ENCODE measurements around the gene ATOSA. TPM values are rescaled to one million over a fixed set of nuclear protein-coding genes. Genes with fewer than 3 reads are reported as not detected.
A peak's percentile ranks its signal among the peaks of the same experiment; 100 is the strongest.

ATOSA gene
- total RNA-seq, 1 donor from 2014 or later: 43.7 TPM

DNA sequence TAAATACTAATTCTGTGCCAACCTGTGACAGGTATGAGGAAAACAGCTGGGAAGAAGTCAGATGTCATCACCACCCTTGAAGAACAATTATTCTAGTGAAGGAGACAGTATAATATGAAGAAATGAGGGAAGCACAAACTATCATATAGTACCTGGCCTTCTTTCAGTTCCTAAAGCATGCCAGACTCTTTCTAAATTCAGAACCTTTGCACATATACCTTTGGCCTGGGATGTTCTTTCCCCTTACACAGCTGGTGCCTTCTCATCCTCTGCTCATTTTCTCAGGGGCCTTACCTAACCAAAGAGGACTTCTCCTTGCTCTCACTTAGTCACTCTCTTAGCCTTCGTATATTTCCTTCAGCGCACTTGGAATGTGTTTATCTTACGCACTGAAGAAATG is 19.0 kb downstream of the ATOSA start:
- TF ChIP-seq, protein P1, sequence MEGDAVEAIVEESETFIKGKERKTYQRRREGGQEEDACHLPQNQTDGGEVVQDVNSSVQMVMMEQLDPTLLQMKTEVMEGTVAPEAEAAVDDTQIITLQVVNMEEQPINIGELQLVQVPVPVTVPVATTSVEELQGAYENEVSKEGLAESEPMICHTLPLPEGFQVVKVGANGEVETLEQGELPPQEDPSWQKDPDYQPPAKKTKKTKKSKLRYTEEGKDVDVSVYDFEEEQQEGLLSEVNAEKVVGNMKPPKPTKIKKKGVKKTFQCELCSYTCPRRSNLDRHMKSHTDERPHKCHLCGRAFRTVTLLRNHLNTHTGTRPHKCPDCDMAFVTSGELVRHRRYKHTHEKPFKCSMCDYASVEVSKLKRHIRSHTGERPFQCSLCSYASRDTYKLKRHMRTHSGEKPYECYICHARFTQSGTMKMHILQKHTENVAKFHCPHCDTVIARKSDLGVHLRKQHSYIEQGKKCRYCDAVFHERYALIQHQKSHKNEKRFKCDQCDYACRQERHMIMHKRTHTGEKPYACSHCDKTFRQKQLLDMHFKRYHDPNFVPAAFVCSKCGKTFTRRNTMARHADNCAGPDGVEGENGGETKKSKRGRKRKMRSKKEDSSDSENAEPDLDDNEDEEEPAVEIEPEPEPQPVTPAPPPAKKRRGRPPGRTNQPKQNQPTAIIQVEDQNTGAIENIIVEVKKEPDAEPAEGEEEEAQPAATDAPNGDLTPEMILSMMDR (IDR thresholded peaks at IDR 0.05; ENCODE audit: unreplicated experiment): no peak
- Mint-ChIP-seq H3K27me3 (ENCODE audit: low read depth) (no peaks in the 10 kb centered on the region), H3K27ac (no peak overlapping the region), H3K9me3 (no peaks in the 10 kb centered on the region), H3K36me3 (peaks cover 29% of the 10 kb centered on the region), H3K4me3 (no peak overlapping the region), H3K4me1 (no peaks in the 10 kb centered on the region)
- DNase-seq (ENCODE audit: low spot score in 2 of 2, unreplicated experiment in 2 of 2): no peak

DNA sequence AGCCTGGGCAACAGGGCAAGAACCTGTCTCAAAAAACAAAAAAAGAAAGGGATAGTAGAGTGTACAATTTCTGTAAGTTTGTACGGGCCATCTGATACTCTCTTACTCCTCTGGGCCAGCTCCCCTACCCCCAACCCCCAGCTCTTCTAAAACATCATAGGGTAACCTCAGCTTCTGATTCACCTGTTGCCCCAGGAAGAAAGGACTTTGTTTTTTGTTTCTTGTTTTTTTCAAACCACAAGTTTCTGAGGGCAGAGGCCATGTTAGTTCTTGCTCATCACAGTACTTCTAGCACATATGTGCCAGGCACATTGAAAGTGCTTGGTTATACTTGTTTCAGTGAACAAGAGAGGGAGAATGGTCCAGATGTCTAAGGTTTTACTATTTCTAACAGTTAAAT is 20.2 kb downstream of the ATOSA start:
- Mint-ChIP-seq H3K36me3 (peaks cover 24% of the 10 kb centered on the region), H3K27me3 (ENCODE audit: low read depth) (no peaks in the 10 kb centered on the region), H3K9me3 (no peaks in the 10 kb centered on the region), H3K4me1 (no peaks in the 10 kb centered on the region), H3K27ac (no peak overlapping the region), H3K4me3 (no peak overlapping the region)
- TF ChIP-seq, protein P1 (IDR thresholded peaks at IDR 0.05; ENCODE audit: unreplicated experiment): no peak
- no peak for DNase-seq (ENCODE audit: low spot score in 2 of 2, unreplicated experiment in 2 of 2)

DNA sequence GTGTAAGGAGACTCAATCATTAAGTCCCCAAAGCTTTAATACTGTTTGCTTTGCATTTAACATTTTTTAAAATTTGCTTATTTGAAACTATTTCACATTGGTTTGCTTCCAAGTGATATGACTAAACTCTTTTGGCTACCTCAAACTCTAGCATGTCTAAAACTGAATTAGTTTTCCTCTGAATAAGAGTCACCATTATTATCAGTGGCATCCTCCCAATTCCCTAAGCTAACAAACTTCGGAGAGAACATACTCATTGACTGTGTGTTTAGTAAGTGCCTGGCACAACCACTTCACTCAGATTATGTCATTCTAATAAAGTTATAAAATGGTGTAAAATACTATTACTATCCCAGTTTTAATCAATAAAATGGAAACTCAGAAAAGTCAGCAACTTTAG is 21.9 kb downstream of the ATOSA start:
- peaks cover 17% of the 10 kb centered on the region for H3K36me3 Mint-ChIP-seq
- TF ChIP-seq, protein P1 (IDR thresholded peaks at IDR 0.05; ENCODE audit: unreplicated experiment): no peak
- H3K9me3 Mint-ChIP-seq: no peaks in the 10 kb centered on the region
- peaks cover 10% of the 10 kb centered on the region for H3K4me1 Mint-ChIP-seq
- DNase-seq (ENCODE audit: low spot score in 2 of 2, unreplicated experiment in 2 of 2): no peak
- no peak overlapping the region for H3K4me3 Mint-ChIP-seq
- H3K27me3 Mint-ChIP-seq (ENCODE audit: low read depth): no peaks in the 10 kb centered on the region
- no peak overlapping the region for H3K27ac Mint-ChIP-seq

DNA sequence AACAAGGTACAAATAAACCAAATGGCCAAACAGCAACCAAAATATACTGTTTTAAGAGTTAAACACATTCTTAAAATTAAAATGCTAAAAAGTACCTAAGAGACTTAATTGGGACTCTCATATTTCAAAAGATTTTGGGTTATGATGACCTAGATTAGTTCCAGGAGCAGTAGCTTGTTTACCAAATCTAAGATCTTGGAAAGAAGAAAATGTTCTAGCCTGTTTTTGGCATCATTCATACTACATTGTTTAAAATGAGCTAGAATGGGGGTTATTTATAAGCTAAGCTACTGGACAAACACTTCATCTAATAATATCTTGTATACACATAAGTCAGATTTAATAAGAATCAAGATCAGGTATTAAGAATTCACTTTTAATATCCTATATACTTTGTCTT is 22.8 kb downstream of the ATOSA start:
- TF ChIP-seq, protein P1 (IDR thresholded peaks at IDR 0.05; ENCODE audit: unreplicated experiment): no peak
- H3K27me3 Mint-ChIP-seq (ENCODE audit: low read depth): no peaks in the 10 kb centered on the region
- no peak overlapping the region for H3K27ac Mint-ChIP-seq
- peaks cover 13% of the 10 kb centered on the region for H3K36me3 Mint-ChIP-seq
- DNase-seq (ENCODE audit: low spot score in 2 of 2, unreplicated experiment in 2 of 2): no peak
- no peak overlapping the region for H3K4me3 Mint-ChIP-seq
- no peaks in the 10 kb centered on the region for H3K9me3 Mint-ChIP-seq
- peaks cover 20% of the 10 kb centered on the region for H3K4me1 Mint-ChIP-seq

DNA sequence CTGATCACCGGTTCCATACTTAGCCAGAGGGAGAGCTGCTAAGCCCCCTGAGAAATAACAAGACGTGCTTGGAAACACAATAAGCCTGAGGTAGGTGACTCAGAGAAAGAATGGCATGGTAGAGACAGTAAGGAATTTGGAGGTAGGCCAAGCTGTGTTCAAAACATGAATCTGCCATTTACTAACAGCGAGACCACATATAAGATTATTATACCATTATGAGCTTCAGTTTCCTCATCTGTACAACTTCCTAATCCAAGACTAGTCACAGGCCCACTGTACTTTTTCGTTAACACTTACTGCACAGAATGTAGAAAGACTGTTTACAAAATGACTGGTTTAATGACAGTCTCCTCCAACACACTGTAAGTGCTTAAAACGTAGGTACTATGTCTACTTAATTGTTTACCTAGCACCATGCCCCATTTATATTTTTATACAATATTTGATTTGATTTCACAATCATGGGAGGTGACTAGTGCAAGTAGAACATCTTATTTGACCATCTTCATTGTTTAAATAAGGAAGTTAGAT is 25.7 kb downstream of the ATOSA start:
- peak overlapping the region; percentile 78 for H3K27ac Mint-ChIP-seq
- H3K4me1 Mint-ChIP-seq: peaks cover 28% of the 10 kb centered on the region
- peaks cover 9% of the 10 kb centered on the region for H3K36me3 Mint-ChIP-seq
- H3K27me3 Mint-ChIP-seq (ENCODE audit: low read depth): no peaks in the 10 kb centered on the region
- H3K9me3 Mint-ChIP-seq: no peaks in the 10 kb centered on the region
- no peak overlapping the region for H3K4me3 Mint-ChIP-seq
- TF ChIP-seq, protein P1 (IDR thresholded peaks at IDR 0.05; ENCODE audit: unreplicated experiment): no peak
- no peak for DNase-seq (ENCODE audit: low spot score in 2 of 2, unreplicated experiment in 2 of 2)

DNA sequence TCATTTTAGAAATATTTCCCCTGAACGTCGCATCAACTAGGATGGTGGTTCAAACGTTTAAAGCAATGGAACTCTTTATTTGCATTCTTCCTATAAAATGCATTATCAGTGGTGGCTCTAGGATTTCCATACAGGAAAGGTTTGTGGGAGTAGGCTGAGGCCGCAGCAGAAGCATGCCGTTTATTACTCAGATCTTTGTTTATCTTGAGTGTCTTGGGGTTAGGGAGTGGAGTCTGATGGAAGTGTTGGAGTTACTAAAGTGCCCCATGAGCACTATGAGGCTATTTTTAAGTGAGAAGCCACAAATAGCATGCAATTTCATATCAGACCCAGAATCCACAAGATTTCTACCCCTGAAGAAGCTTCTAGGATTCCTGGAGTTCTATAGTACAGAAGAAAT is 26.2 kb downstream of the ATOSA start:
- Mint-ChIP-seq H3K4me3 (no peak overlapping the region), H3K9me3 (no peaks in the 10 kb centered on the region), H3K36me3 (peaks cover 5% of the 10 kb centered on the region), H3K27ac (peak overlapping the region; percentile 78), H3K27me3 (ENCODE audit: low read depth) (no peaks in the 10 kb centered on the region), H3K4me1 (peaks cover 28% of the 10 kb centered on the region)
- no peak for DNase-seq (ENCODE audit: low spot score in 2 of 2, unreplicated experiment in 2 of 2)
- TF ChIP-seq, protein P1 (IDR thresholded peaks at IDR 0.05; ENCODE audit: unreplicated experiment): no peak

All from mesothelial cell of epicardium (in vitro differentiated cells).